H9 (cell line): ENCODE measurements around the gene PRKACA. TPM values are rescaled to one million over a fixed set of nuclear protein-coding genes. Genes with fewer than 3 reads are reported as not detected.

Source experiments
- DNase-seq: peaks from one replicate; pipeline ENCODE4 v3.0.0-alpha.2; 2017
- H2AFZ ChIP-seq: one replicate; pipeline ENCODE4 v1.6.1; 2013; ENCODE audit warnings: mild to moderate bottlenecking, low read length, control low read depth, moderate library complexity
- H2AK5ac ChIP-seq: 2 replicates; pipeline ENCODE4 v1.6.1; 2013; ENCODE audit warnings: low read length, control low read depth, mixed read lengths; ENCODE audit not compliant: insufficient read length
- H2BK120ac ChIP-seq: one replicate; pipeline ENCODE4 v1.6.1; 2013; ENCODE audit warnings: low read depth, mild to moderate bottlenecking, low read length, control low read depth, inconsistent platforms; ENCODE audit not compliant: poor library complexity, severe bottlenecking
- H2BK12ac ChIP-seq: 2 replicates; pipeline ENCODE4 v1.6.1; 2013; ENCODE audit warnings: low read length, control low read depth, mixed read lengths, low read depth; ENCODE audit not compliant: insufficient read length
- H2BK15ac ChIP-seq: 2 replicates; pipeline ENCODE4 v1.6.1; 2013; ENCODE audit warnings: low read depth, low read length, control low read depth
- H2BK20ac ChIP-seq: one replicate; pipeline ENCODE4 v1.6.1; 2013; ENCODE audit warnings: low read depth, mild to moderate bottlenecking, low read length, control low read depth, inconsistent platforms; ENCODE audit not compliant: poor library complexity, severe bottlenecking
- H2BK5ac ChIP-seq: 2 replicates; pipeline ENCODE4 v1.6.1; 2013; ENCODE audit warnings: low read length, control low read depth, mixed read lengths; ENCODE audit not compliant: insufficient read length
- H3K14ac ChIP-seq: 2 replicates; pipeline ENCODE4 v1.6.1; 2013; ENCODE audit warnings: low read length, control low read depth; ENCODE audit not compliant: insufficient read depth
- H3K18ac ChIP-seq: 2 replicates; pipeline ENCODE4 v1.6.1; 2013; ENCODE audit warnings: low read depth, mild to moderate bottlenecking, mixed read lengths, low read length, control low read depth; ENCODE audit not compliant: insufficient read length
- H3K23ac ChIP-seq: 2 replicates; pipeline ENCODE4 v1.6.1; 2013; ENCODE audit warnings: low read length, control low read depth, mixed read lengths, low read depth; ENCODE audit not compliant: insufficient read length
- H3K23me2 ChIP-seq: 2 replicates; pipeline ENCODE4 v1.6.1; 2013; ENCODE audit warnings: low read depth, mild to moderate bottlenecking, mixed read lengths, low read length, control low read depth; ENCODE audit not compliant: insufficient read length, poor library complexity, severe bottlenecking
- H3K27ac ChIP-seq: 2 replicates; pipeline ENCODE4 v1.5.1; 2013; ENCODE audit warnings: low read length, control low read depth, mixed read lengths, low read depth; ENCODE audit not compliant: insufficient read length
- H3K27me3 ChIP-seq: 2 replicates; pipeline ENCODE4 v1.6.1; 2013; ENCODE audit warnings: low read length, control low read depth, inconsistent platforms; ENCODE audit not compliant: insufficient read depth
- H3K4ac ChIP-seq: 2 replicates; pipeline ENCODE4 v1.6.1; 2013; ENCODE audit warnings: low read depth, mild to moderate bottlenecking, control low read depth, inconsistent platforms, low read length, moderate library complexity
- H3K4me1 ChIP-seq: 2 replicates; pipeline ENCODE4 v1.6.1; 2013; ENCODE audit warnings: low read length, control low read depth, inconsistent platforms; ENCODE audit not compliant: insufficient read depth
- H3K4me2 ChIP-seq: 2 replicates; pipeline ENCODE4 v1.6.1; 2013; ENCODE audit warnings: low read length, control low read depth, mixed read lengths; ENCODE audit not compliant: insufficient read length, insufficient read depth
- H3K56ac ChIP-seq: 2 replicates; pipeline ENCODE4 v1.6.1; 2013; ENCODE audit warnings: low read depth, mild to moderate bottlenecking, mixed read lengths, low read length, control low read depth; ENCODE audit not compliant: insufficient read length
- H3K79me1 ChIP-seq: 2 replicates; pipeline ENCODE4 v1.6.1; 2013; ENCODE audit warnings: low read depth, mild to moderate bottlenecking, moderate library complexity, low read length, control low read depth, inconsistent platforms; ENCODE audit not compliant: insufficient read depth, poor library complexity, severe bottlenecking
- H3K79me2 ChIP-seq: 2 replicates; pipeline ENCODE4 v1.6.1; 2013; ENCODE audit warnings: low read length, control low read depth, inconsistent platforms; ENCODE audit not compliant: insufficient read depth
- H3K9ac ChIP-seq: 2 replicates; pipeline ENCODE4 v1.6.1; 2013; ENCODE audit warnings: low read length, control low read depth, mixed read lengths; ENCODE audit not compliant: insufficient read length; ENCODE audit errors: extremely low read depth
- H3K9me3 ChIP-seq: one replicate; pipeline ENCODE4 v1.6.1; 2013; ENCODE audit warnings: low read depth, low read length, inconsistent platforms; ENCODE audit not compliant: control insufficient read depth
- H3T11ph ChIP-seq: one replicate; pipeline ENCODE4 v1.6.1; 2013; ENCODE audit warnings: mild to moderate bottlenecking, low read length, control low read depth, inconsistent platforms
- H4K20me1 ChIP-seq: one replicate; pipeline ENCODE4 v1.6.1; 2013; ENCODE audit not compliant: control insufficient read depth, insufficient read length, insufficient read depth
- H4K5ac ChIP-seq: 2 replicates; pipeline ENCODE4 v1.6.1; 2013; ENCODE audit warnings: low read depth, mild to moderate bottlenecking, mixed read lengths, low read length, control low read depth; ENCODE audit not compliant: insufficient read length
- H4K8ac ChIP-seq: replicated peaks from 2 replicates; pipeline ENCODE4 v1.6.1; 2013; ENCODE audit warnings: low read length, control low read depth, mixed read lengths, low read depth; ENCODE audit not compliant: insufficient read length
- H4K91ac ChIP-seq: 2 replicates; pipeline ENCODE4 v1.6.1; 2013; ENCODE audit warnings: low read depth, mild to moderate bottlenecking, moderate library complexity, mixed read lengths, low read length, control low read depth; ENCODE audit not compliant: insufficient read length
- H3K27ac Mint-ChIP-seq, 3 experiments: 2 replicates in 2 of 3; 3 replicates in 1 of 3; pipeline ENCODE4 v1.8.0; 2020 to 2021; ENCODE audit warnings: mixed read lengths in 3 of 3, mild to moderate bottlenecking in 1 of 3, moderate library complexity in 1 of 3
- H3K27me3 Mint-ChIP-seq: 2 replicates; pipeline ENCODE4 v1.8.0; 2021; ENCODE audit warnings: low read depth, mild to moderate bottlenecking, moderate library complexity, mixed read lengths
- H3K36me3 Mint-ChIP-seq, 3 experiments: 2 replicates in 2 of 3; 3 replicates in 1 of 3; pipeline ENCODE4 v1.8.0; 2020 to 2021; ENCODE audit warnings: low read depth in 3 of 3, mixed read lengths in 3 of 3; ENCODE audit not compliant: insufficient read depth in 1 of 3
- H3K4me1 Mint-ChIP-seq, 2 experiments: 2 replicates each; pipeline ENCODE4 v1.8.0; 2020; ENCODE audit warnings: mixed read lengths in 2 of 2
- H3K4me3 Mint-ChIP-seq, 2 experiments: 2 replicates in 1 of 2; 3 replicates in 1 of 2; pipeline ENCODE4 v1.8.0; 2020 to 2021; ENCODE audit warnings: mild to moderate bottlenecking in 2 of 2, mixed read lengths in 2 of 2, moderate library complexity in 1 of 2
- H3K9me3 Mint-ChIP-seq, 2 experiments: 2 replicates in 1 of 2; 3 replicates in 1 of 2; pipeline ENCODE4 v1.8.0; 2020; ENCODE audit warnings: mild to moderate bottlenecking in 2 of 2, mixed read lengths in 2 of 2, moderate library complexity in 1 of 2
- CTCF ChIP-seq: fragments of 200-600 bp; sonication (generic); conservative IDR thresholded peaks from 3 replicates; pipeline ENCODE4 v1.8.0; 2021; ENCODE audit warnings: antibody characterized with exemption, mild to moderate bottlenecking
- WGBS: extraction: QIAGEN DNeasy Blood & Tissue Kit; methylation state at CpG from one replicate; pipeline ENCODE4 v1.1.7; 2013; ENCODE audit warnings: missing lambda C conversion rate, low lambda C conversion rate, mixed read lengths; ENCODE audit not compliant: insufficient read length; ENCODE audit errors: extremely low coverage; 5-methylcytosine and 5-hydroxymethylcytosine counted together
- total RNA-seq: library from RNA; stranded (reverse); gene quantifications from 2 replicates; pipeline ENCODE4 v1.2.1, GENCODE V29; 2021

Gene PRKACA
- total RNA-seq, 1 experiment from 2014 or later = 51.8 TPM

DNA sequence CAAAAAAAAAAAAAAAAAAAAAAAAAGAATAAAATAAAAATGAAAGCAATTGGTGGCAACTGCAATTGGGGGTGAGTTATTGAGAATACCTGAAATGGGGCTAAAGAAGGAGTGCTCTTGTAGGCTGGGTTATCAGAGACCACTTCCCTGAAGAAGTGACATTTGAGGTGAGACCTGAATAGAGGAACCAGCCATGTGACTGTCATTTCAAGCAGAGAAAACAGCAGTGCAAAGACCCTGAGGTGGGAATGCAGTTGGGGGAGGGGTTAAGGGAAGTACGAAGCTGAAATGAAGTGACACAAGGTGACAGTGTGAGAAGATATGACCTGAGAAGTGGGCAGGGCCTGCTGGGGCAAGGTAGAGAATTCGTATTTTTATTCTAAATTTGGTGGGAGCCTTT, 51.4 kb downstream of the PRKACA start:
- no peaks in the 10 kb centered on the region for H3K79me2 ChIP-seq
- no peak overlapping the region for H3K4ac ChIP-seq
- H3K23ac ChIP-seq = no peak overlapping the region
- H3K36me3 Mint-ChIP-seq = no peaks in the 10 kb centered on the region
- no peaks in the 10 kb centered on the region for H3K9me3 ChIP-seq
- no peaks in the 10 kb centered on the region for H3K23me2 ChIP-seq
- H3K27ac Mint-ChIP-seq = no peak overlapping the region
- H2BK15ac ChIP-seq = no peak overlapping the region
- H3K79me1 ChIP-seq = no peaks in the 10 kb centered on the region
- H4K20me1 ChIP-seq = no peaks in the 10 kb centered on the region
- no peak overlapping the region for H3K18ac ChIP-seq
- H3K27ac ChIP-seq = no peak overlapping the region
- H3K9ac ChIP-seq = no peak overlapping the region
- no peak overlapping the region for H4K5ac ChIP-seq
- H3K4me1 ChIP-seq = no peaks in the 10 kb centered on the region; the same call in 1 of the 2 replicates
- no peak overlapping the region for H4K8ac ChIP-seq
- no peak overlapping the region for H3T11ph ChIP-seq
- WGBS = no CpG with 5 or more reads among the region's 2 CpGs
- no peak for TF ChIP-seq CTCF
- H2BK12ac ChIP-seq = no peak overlapping the region
- H2BK5ac ChIP-seq = no peak overlapping the region
- no peak overlapping the region for H2BK120ac ChIP-seq
- no peak overlapping the region for H2AFZ ChIP-seq
- no peak overlapping the region for H3K56ac ChIP-seq
- no peak overlapping the region for H4K91ac ChIP-seq
- H2AK5ac ChIP-seq = no peak overlapping the region
- H2BK20ac ChIP-seq = no peak overlapping the region
- H3K9me3 Mint-ChIP-seq = no peaks in the 10 kb centered on the region; a peak in 2 of 5 replicates
- H3K27me3 ChIP-seq = no peaks in the 10 kb centered on the region
- H3K14ac ChIP-seq = no peak overlapping the region
- peaks cover 0 to 4% of the 10 kb centered on the region in 2 experiments; a peak in 1 of 4 replicates for H3K4me1 Mint-ChIP-seq
- no peak for DNase-seq
- H3K4me3 Mint-ChIP-seq = no peak overlapping the region
- H3K4me2 ChIP-seq = no peak overlapping the region
- peaks cover 22% of the 10 kb centered on the region for H3K27me3 Mint-ChIP-seq
